ENCODE data around the gene KIRREL3.

Gene KIRREL3

GRCh38 chr11:126658306-126659056 is 342.1 kb downstream of the KIRREL3 start:
- no peak for DNase-seq

DNA sequence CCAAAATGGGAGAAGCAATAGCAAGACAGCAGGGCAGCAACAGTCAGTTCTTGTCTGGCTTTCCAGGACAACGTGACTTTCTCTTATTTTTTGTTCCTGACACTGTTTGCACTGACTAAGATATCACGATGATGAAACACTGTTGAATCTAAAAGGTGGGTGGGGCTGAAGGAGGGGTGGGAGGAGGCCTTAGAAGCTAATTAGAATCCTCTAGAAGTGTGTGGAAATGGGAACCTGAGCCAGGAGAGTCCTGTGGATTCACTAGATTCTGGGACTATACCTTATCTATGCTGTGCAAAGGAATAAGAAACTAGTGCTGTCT is 344.8 kb downstream of the KIRREL3 start:
- DNase-seq = no peak

DNA sequence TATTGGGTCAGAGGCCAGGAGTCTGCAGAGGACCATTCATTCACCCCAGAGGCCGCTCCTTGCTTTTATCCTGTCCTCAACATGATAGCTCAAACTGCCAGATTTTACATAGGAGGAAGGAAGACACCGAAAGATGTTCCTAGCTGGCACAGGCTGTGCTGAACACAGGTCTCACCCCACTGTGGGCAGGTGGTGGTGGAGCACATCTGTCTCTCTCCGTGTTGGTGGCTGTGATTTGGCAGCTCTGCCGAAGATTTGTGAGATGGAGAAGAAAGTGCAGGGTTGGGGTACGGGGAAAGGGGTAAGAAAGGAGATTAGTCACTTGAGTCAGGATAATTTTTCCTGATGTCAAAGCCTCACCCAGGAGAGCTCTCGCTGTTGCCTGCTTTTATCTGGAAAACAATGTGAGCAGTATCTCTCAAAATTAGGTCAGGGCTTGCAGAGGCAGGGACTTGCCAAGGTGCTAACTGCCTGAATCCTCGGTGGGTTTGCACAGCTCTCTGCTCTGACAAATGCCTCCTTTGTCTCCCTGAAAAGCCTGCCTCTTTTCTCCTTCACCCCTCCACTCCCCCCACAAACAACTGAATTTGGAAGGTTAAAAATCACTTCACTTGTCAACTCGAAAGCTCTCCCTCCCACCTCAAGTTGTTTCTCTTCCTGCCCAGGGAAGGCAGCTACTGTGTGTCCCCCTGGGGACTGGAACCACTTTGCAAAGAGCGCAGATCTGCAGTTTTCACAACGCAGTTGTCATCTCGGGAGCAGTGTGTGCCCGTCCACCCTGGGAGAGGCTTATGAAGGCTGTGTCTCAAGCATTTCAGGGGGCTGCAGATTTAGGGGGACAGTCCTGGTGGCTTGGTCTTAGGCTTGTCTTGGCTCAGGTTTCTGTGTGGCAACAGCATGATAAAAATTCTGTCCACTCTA is 345.4 kb downstream of the KIRREL3 start:
- no peak for DNase-seq

GRCh38 chr11:126653040-126653439 is 347.5 kb downstream of the KIRREL3 start:
- DNase-seq = no peak

DNA sequence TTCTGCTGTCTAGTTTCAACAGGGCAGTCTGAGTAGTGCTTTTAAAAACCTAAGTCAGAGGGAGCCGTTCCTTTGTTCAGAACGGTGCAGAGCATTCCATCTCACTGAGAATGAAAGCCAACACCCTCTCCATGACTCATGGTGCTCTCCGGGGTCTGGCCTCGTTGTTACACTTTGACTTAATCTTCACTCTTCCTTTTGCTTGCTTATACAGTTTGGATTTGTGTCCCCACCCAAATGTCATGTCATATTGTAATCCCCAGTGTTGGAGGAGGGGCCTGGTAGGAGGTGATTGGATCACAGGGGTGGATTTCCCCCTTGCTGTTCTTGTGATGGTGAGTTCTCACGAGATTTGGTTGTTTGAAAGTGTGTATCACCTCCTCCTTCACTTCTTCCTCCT is 352.8 kb downstream of the KIRREL3 start:
- peak; percentile 91 for DNase-seq

DNA sequence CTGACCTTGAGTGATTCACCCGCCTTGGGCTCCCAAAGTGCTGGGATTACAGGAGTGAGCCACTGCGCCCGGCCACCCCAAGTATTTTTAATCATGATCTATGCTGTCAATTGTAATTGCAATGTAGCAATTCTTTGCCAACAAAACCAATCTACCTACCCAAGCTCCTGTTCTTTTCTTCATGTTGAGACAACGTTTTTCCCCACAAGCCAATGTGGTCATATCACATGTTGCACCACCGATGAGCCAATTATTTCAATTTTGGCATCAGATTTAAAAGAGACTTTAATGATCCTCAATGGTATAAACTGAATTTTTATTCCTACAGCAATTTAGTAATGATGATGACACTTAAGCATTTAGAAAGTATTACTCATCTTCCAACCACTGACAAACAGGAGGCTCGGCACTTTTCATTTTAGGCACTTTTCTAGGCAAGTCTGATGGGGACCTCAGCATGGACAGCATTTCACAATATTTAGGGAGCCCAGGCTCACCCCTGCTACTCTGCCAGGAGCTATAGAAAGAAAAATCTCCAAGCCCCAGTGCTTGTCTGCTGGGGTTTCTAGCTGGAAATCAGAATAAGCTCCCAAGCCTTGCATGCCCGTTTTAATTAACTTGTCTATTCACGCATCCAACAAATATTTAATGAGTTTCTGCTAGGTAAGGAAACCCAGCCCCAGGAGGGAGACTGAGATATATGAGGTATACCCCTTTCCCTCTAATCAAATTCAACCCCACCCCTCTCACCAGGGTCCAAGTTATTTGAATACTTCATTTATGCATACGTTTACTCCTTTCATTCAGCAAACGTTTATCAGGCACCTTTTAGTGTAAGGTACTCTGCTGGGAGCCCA is 353.6 kb downstream of the KIRREL3 start:
- peak; percentile 77 for DNase-seq

DNA sequence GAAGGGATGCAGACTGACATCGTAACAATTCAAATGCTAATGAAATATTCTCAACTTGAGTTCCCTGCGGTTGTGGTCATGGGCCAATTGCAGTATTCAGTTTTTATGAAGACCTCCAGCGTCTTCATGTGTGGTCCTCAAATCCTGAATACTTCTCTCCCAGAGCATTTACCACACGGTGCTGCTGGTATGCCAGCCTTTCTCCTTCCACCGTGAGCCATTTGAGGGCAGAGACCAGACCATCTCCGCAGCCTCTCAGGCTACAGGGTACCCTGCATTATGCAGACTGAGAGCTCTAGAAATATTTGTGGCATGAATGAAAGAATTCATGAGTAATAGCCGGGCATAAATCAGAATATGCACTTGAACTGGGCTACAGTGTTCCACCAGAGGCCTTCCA is 355.4 kb downstream of the KIRREL3 start:
- peak; percentile 90 for DNase-seq

- no peak for DNase-seq
These were observed 360.4 kb downstream of the KIRREL3 start for GRCh38 chr11:126640186-126640585.

GRCh38 chr11:126639692-126640091 is 360.9 kb downstream of the KIRREL3 start:
- DNase-seq = no peak

- DNase-seq = no peak
These were observed 361.9 kb downstream of the KIRREL3 start for GRCh38 chr11:126638648-126639047.

DNA sequence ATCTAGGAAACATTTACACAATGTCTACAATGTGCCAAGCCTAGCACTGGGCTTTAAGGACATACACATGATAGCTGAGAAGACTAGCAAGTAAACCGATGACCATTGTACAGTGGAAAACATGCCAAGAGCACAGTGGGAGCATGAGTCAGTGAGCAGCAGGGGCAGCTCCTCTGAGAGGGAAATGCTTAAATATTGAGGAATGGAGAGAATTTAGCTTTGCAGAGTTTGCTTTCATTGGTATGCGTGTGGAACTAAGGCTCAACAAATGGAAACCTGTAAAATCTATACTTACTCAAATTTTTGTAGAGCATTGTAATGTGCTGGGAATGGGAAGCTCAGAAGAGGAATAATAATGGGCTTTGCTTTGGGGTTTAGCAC is 362.8 kb downstream of the KIRREL3 start:
- DNase-seq = peak; percentile 99

DNA sequence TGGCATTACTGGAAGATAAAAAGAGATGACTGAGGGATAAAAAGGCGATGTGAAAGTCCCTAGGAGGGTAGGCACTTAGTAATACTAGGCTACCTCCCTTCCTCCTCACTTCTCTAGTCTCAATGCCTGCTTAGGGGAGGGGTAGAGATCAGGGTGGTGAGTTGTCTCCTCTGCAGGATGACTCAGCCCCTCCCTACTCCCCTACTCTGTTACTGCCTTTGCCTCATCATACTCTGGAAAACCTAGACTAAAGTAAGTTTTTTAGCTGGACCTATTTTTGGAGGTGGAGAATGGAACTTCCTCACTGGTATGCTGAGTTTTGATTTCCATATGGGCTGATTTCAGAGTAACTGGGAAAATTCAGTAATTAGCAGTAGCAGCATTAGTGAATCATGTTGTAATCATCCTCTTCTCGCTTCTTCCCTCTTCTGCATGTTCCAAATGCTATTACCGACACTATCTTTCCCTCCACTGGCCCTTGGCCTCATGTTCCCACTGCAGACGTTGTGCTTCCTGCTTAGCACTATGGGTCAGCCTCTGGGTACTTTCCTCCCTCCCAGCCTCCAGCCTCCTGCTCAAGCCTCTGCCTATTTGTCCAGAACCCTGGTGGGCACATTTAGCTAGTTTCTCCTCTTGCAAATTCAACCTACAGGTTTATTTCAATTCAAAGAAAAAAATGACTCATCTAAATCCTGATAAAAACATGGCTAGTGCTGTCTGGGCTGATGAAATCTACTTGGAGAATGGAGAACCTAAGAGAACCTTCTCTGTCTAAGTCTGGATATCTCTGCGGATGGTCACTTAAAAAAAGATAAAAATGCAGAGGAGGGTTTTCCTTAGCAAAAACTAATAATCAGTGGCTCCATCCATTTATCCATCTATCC is 363.4 kb downstream of the KIRREL3 start:
- peak; percentile 92 for DNase-seq

- DNase-seq = no peak
These were observed 365.1 kb downstream of the KIRREL3 start for GRCh38 chr11:126635511-126635910.

DNA sequence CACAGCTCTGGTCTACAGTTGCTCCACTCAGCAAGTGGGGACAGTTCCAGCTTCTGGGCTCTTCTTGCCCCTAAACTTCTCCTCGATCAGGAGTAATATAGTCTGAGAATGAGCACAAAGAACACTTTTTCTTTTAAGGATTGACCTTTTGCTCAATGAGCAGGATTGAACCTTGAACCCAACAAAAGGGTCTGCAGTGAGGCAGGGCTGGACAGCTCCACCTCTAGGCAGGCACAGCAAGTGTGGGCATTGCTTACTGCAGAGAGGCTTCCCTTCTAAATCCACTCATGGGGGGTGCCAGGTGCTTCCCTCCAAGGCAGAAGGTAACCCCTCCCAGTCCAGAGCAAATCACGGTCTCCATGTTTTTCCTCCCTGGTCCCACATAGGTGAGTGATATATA is 365.6 kb downstream of the KIRREL3 start:
- DNase-seq = no peak

DNA sequence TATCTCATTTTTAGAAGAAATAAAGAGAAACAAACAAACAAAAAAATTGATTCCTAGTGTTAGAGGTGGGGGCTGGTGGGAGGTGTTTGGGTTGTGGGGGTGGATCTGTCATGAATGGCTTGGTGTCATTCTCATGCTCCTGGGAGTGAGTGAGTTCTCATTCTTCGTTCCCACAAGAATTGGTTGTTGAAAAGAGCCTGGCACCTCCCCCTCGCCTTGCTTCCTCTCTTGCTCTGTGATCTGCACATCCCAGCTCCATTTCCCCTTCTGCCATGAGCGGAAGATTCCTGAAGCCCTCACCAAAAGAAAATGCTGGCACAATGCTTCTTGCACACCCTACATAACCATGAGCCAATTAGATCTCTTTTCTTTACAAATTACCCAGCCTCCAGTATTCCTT is 367.2 kb downstream of the KIRREL3 start:
- peak; percentile 48 for DNase-seq

- DNase-seq = no peak
These were observed 369.4 kb downstream of the KIRREL3 start for GRCh38 chr11:126630893-126631798.

DNA sequence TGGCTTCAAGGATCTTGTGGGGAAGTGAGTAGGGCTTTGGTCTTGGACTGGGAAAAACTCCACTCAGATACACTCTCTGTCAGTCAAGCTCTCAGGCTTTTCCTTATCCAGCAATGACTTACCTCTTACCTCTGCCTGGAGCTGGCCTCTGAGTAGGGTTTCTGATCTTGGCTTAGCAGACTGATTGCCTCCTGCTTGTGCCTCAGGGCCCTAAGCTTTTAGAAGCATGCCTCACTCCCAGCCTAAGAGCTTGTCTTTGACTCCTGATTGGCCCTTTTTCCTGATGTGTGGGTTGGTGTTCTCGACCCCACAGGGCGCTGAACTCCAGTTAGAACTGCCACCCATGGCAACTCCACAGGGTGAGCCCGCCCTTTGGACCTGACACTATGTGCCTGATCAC is 370.1 kb downstream of the KIRREL3 start:
- no peak for DNase-seq

GRCh38 chr11:126628790-126629621 is 371.6 kb downstream of the KIRREL3 start:
- DNase-seq = peak; percentile 95

GRCh38 chr11:126628450-126628789 is 372.1 kb downstream of the KIRREL3 start:
- DNase-seq = no peak

GRCh38 chr11:126627421-126627820 is 373.1 kb downstream of the KIRREL3 start:
- no peak for DNase-seq

All from fibroblast of upper back skin (primary cell).